GM23248 (cell line): ENCODE measurements around the gene DIP2C. TPM values are rescaled to one million over a fixed set of nuclear protein-coding genes. Genes with fewer than 3 reads are reported as not detected.

Source experiments
- DNase-seq: peaks from one replicate; pipeline ENCODE4 v3.0.0-alpha.2; 2015
- H2AFZ ChIP-seq: fragments of 200-600 bp; sonication (generic); 2 replicates; pipeline ENCODE4 v1.6.1; 2016; ENCODE audit warnings: antibody characterized with exemption
- H3F3A ChIP-seq: fragments of 200-600 bp; sonication (generic); 2 replicates; pipeline ENCODE4 v1.6.1; 2016; ENCODE audit warnings: mild to moderate bottlenecking, antibody characterized with exemption, mixed run types; ENCODE audit not compliant: insufficient read depth
- H3K27ac ChIP-seq: fragments of 200-600 bp; sonication (generic); 2 replicates; pipeline ENCODE4 v1.5.1; 2016; ENCODE audit warnings: mild to moderate bottlenecking
- H3K27me3 ChIP-seq: fragments of 200-600 bp; sonication (generic); replicated peaks from 2 replicates; pipeline ENCODE4 v1.6.1; 2016; ENCODE audit warnings: mild to moderate bottlenecking; ENCODE audit not compliant: insufficient read depth
- H3K36me3 ChIP-seq: fragments of 200-600 bp; sonication (generic); 2 replicates; pipeline ENCODE4 v1.6.1; 2016; ENCODE audit warnings: low read depth, mild to moderate bottlenecking
- H3K4me1 ChIP-seq: fragments of 200-600 bp; sonication (generic); 2 replicates; pipeline ENCODE4 v1.6.1; 2016; ENCODE audit warnings: mild to moderate bottlenecking; ENCODE audit not compliant: insufficient read depth
- H3K4me2 ChIP-seq: fragments of 200-600 bp; sonication (generic); one replicate; pipeline ENCODE4 v1.6.1; 2016; ENCODE audit warnings: mild to moderate bottlenecking; ENCODE audit not compliant: unreplicated experiment
- H3K4me3 ChIP-seq: fragments of 200-600 bp; sonication (generic); 2 replicates; pipeline ENCODE4 v1.5.1; 2016; ENCODE audit warnings: mild to moderate bottlenecking
- H3K79me2 ChIP-seq: fragments of 200-600 bp; sonication (generic); 2 replicates; pipeline ENCODE4 v1.6.1; 2016; ENCODE audit warnings: mild to moderate bottlenecking; ENCODE audit not compliant: insufficient read depth
- H3K9ac ChIP-seq: fragments of 200-600 bp; sonication (generic); 2 replicates; pipeline ENCODE4 v1.6.1; 2016; ENCODE audit warnings: mild to moderate bottlenecking
- H3K9me2 ChIP-seq: fragments of 200-600 bp; sonication (generic); 2 replicates; pipeline ENCODE4 v1.6.1; 2016; ENCODE audit warnings: mixed run types, mild to moderate bottlenecking, moderate library complexity; ENCODE audit not compliant: insufficient read depth
- H3K9me3 ChIP-seq: fragments of 200-600 bp; sonication (generic); one replicate; pipeline ENCODE4 v1.6.1; 2017; ENCODE audit warnings: low read depth
- H4K20me1 ChIP-seq: fragments of 200-600 bp; sonication (generic); 2 replicates; pipeline ENCODE4 v1.6.0; 2016; ENCODE audit not compliant: insufficient read depth
- EZH2 ChIP-seq: fragments of 200-600 bp; sonication (generic); IDR thresholded peaks from 2 replicates; pipeline ENCODE4 v1.6.1; 2018; ENCODE audit warnings: antibody characterized with exemption, mild to moderate bottlenecking; ENCODE audit not compliant: insufficient read depth, poor library complexity, severe bottlenecking
- EZH2phosphoT487 ChIP-seq: fragments of 200-600 bp; sonication (generic); IDR thresholded peaks from 2 replicates; pipeline ENCODE4 v1.6.1; 2018; ENCODE audit warnings: antibody characterized with exemption, moderate library complexity, mild to moderate bottlenecking, low read depth; ENCODE audit not compliant: insufficient read depth
- WGBS, 2 experiments: methylation state at CpG; one replicate each; pipeline ENCODE4 v1.1.6; 2015 to 2017; ENCODE audit warnings: low lambda C conversion rate in 2 of 2, low coverage in 1 of 2; ENCODE audit errors: missing lambda C conversion rate in 2 of 2; 5-methylcytosine and 5-hydroxymethylcytosine counted together
- in situ Hi-C: fragments of 300-500 bp; cut with MboI; formaldehyde crosslinking; loops from 2 replicates; pipeline ENCODE4 v1.15.0; 2020
- polyA plus RNA-seq: library from polyadenylated mRNA; unstranded; fragments of >200 nt; fragmentation: Nextera tagmentation; extraction: Ambion mirVana; gene quantifications from 2 replicates; pipeline ENCODE4 v1.2.1, GENCODE V29; 2016
- total RNA-seq: library from RNA; depleted of rRNA; stranded (reverse); fragments of >200 nt; shearing (Covaris generic); gene quantifications from 2 replicates; pipeline ENCODE4 v1.2.3, GENCODE V29; 2014

The DIP2C gene
- total and polyA plus RNA-seq, 2 experiments from 2014 or later, result 12.0 to 13.1 TPM

DNA sequence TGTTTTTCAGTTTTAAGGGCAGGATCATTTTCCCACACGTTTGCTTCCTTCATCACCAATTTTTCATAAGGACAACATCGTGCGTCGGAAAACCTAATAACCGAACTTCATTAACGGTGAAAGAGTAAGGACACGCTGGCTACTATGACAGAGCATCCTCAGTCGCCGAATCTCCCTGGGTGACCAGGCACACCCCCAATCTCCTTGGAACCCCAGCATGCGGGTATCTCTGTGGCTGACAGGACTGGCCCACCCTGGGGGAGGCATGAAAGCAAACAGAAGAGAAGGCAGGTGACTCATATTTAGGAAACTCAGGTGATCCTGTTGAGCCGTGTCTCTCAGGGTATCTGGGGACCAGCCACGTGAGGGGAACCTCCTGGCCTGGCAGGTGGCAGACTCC is 134.2 kb downstream of the DIP2C start:
- no peak overlapping the region for H3K27ac ChIP-seq
- no peaks in the 10 kb centered on the region for H3K36me3 ChIP-seq
- in situ Hi-C loops, result no loop called here
- H3F3A ChIP-seq, result peaks cover 5% of the 10 kb centered on the region; the same call in 1 of the 2 replicates
- H3K4me1 ChIP-seq, result peaks cover 6% of the 10 kb centered on the region
- no peak overlapping the region for H3K4me2 ChIP-seq
- TF ChIP-seq EZH2 (no peak), EZH2phosphoT487 (no peak)
- no peak overlapping the region for H2AFZ ChIP-seq
- H3K79me2 ChIP-seq, result peaks cover 89% of the 10 kb centered on the region
- no peak overlapping the region for H3K9ac ChIP-seq
- no peaks in the 10 kb centered on the region for H3K9me2 ChIP-seq
- H3K9me3 ChIP-seq, result no peaks in the 10 kb centered on the region
- H3K27me3 ChIP-seq, result no peaks in the 10 kb centered on the region
- H4K20me1 ChIP-seq, result peaks cover 9% of the 10 kb centered on the region; the same call in 1 of the 2 replicates
- WGBS, 2 experiments, result 87 to 89% methylated on average over 12 of the region's 12 CpGs
- no peak for DNase-seq
- no peak overlapping the region for H3K4me3 ChIP-seq

DNA sequence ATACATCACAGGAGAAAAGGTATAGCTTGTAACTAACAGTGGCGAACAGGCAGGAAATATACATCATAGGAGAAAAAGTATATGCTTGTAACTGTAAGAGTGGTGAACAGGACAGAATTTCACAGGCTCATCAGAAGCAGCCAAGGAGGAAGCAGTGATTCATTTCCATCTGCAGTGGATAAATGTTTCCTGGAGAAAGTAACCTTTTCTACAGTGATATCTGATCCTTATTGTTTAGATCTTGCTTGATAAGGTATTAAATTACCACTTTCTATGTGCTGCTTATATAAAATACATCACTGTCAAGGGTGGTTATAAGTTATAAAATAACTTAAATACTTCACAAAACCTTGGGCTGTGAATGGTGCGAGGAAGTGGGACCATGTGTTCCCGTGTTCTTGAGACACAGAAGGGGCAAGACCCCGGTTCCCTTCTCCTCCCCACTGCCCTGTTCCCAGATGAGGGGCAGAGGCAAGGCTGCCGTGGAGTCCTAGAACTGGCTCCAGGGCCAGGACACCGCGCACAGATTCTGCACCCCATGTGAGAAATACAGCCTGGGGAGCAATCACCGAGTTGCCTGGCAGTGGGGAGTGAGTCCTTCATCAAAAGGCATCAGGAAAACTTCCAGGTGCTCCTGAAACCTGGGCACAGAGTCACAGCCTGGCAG is 135.2 kb downstream of the DIP2C start:
- H3K9ac ChIP-seq, result no peak overlapping the region
- peaks cover 89% of the 10 kb centered on the region for H3K79me2 ChIP-seq
- H3K4me2 ChIP-seq, result no peak overlapping the region
- peak; percentile 46 for DNase-seq
- H3K9me3 ChIP-seq, result no peaks in the 10 kb centered on the region
- no peak overlapping the region for H3K27ac ChIP-seq
- H3K4me3 ChIP-seq, result no peak overlapping the region
- whole genome bisulfite sequencing, 2 experiments, result 76 to 82% methylated on average over 8 of the region's 8 CpGs
- peaks cover 6% of the 10 kb centered on the region for H3K4me1 ChIP-seq
- H2AFZ ChIP-seq, result no peak overlapping the region
- H3F3A ChIP-seq, result peaks cover 5% of the 10 kb centered on the region; the same call in 1 of the 2 replicates
- TF ChIP-seq EZH2 (no peak), EZH2phosphoT487 (no peak)
- peaks cover 9% of the 10 kb centered on the region; the same call in 1 of the 2 replicates for H4K20me1 ChIP-seq
- in situ Hi-C loops, result no loop called here
- H3K9me2 ChIP-seq, result no peaks in the 10 kb centered on the region
- H3K36me3 ChIP-seq, result no peaks in the 10 kb centered on the region
- no peaks in the 10 kb centered on the region for H3K27me3 ChIP-seq

DNA sequence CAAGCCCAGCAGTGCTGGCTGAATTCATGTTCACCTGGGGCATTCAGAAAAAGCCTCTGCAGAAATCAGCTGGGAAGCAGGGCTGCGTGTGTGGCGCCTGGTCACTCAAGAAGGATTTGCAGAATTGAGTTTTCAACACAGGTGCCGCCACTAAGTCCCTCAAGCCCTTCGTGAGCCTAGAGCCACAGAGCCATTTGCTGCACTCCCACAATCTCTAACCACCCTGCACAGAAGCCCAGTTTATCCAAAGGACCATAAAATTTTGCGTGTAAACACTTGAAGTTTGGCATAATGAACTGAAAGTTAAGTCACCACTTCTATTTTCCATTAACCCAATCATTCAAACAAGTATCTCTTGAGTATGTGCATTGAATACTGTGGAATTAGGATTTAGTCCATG is 136.2 kb downstream of the DIP2C start:
- H3K4me3 ChIP-seq, result no peak overlapping the region
- peaks cover 87% of the 10 kb centered on the region for H3K79me2 ChIP-seq
- peaks cover 5% of the 10 kb centered on the region; the same call in 1 of the 2 replicates for H3F3A ChIP-seq
- H2AFZ ChIP-seq, result no peak overlapping the region
- peaks cover 9% of the 10 kb centered on the region; the same call in 1 of the 2 replicates for H4K20me1 ChIP-seq
- H3K9me3 ChIP-seq, result no peaks in the 10 kb centered on the region
- no peak overlapping the region for H3K9ac ChIP-seq
- no peaks in the 10 kb centered on the region for H3K9me2 ChIP-seq
- TF ChIP-seq EZH2phosphoT487 (no peak), EZH2 (no peak)
- peaks cover 6% of the 10 kb centered on the region for H3K4me1 ChIP-seq
- no peak overlapping the region for H3K4me2 ChIP-seq
- 79 to 80% methylated on average over 5 of the region's 5 CpGs for WGBS, 2 experiments
- H3K27me3 ChIP-seq, result no peaks in the 10 kb centered on the region
- no peaks in the 10 kb centered on the region for H3K36me3 ChIP-seq
- in situ Hi-C loops, result no loop called here
- H3K27ac ChIP-seq, result no peak overlapping the region
- DNase-seq, result no peak

- H2AFZ ChIP-seq, result no peak overlapping the region
- no peaks in the 10 kb centered on the region for H3K9me3 ChIP-seq
- DNase-seq, result no peak
- no peak overlapping the region for H3K9ac ChIP-seq
- in situ Hi-C loops, result no loop called here
- peaks cover 6% of the 10 kb centered on the region for H3K4me1 ChIP-seq
- H3F3A ChIP-seq, result peaks cover 5% of the 10 kb centered on the region; the same call in 1 of the 2 replicates
- H3K27me3 ChIP-seq, result no peaks in the 10 kb centered on the region
- no peak for TF ChIP-seq EZH2
- no peak for TF ChIP-seq EZH2phosphoT487
- H3K79me2 ChIP-seq, result peaks cover 84% of the 10 kb centered on the region
- H3K4me2 ChIP-seq, result no peak overlapping the region
- WGBS, 2 experiments, result 85 to 88% methylated on average over 8 of the region's 8 CpGs
- no peak overlapping the region for H3K27ac ChIP-seq
- no peak overlapping the region for H3K4me3 ChIP-seq
- no peaks in the 10 kb centered on the region for H3K36me3 ChIP-seq
- H3K9me2 ChIP-seq, result no peaks in the 10 kb centered on the region
- H4K20me1 ChIP-seq, result peaks cover 9% of the 10 kb centered on the region; the same call in 1 of the 2 replicates
Measured at GRCh38 chr10:552679-553078, 136.8 kb downstream of the DIP2C start.
